ENCODE data around the gene GPR176.

- TF ChIP-seq, protein P1, sequence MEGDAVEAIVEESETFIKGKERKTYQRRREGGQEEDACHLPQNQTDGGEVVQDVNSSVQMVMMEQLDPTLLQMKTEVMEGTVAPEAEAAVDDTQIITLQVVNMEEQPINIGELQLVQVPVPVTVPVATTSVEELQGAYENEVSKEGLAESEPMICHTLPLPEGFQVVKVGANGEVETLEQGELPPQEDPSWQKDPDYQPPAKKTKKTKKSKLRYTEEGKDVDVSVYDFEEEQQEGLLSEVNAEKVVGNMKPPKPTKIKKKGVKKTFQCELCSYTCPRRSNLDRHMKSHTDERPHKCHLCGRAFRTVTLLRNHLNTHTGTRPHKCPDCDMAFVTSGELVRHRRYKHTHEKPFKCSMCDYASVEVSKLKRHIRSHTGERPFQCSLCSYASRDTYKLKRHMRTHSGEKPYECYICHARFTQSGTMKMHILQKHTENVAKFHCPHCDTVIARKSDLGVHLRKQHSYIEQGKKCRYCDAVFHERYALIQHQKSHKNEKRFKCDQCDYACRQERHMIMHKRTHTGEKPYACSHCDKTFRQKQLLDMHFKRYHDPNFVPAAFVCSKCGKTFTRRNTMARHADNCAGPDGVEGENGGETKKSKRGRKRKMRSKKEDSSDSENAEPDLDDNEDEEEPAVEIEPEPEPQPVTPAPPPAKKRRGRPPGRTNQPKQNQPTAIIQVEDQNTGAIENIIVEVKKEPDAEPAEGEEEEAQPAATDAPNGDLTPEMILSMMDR (tag by site-specific recombination; IDR thresholded peaks at IDR 0.05) = no peak
- TF ChIP-seq ZNF274 (IDR thresholded peaks at IDR 0.05; ENCODE audit: low read length) = no peak
- TF ChIP-seq ZNF274 (tag by site-specific recombination; IDR thresholded peaks at IDR 0.05; ENCODE audit: borderline replicate concordance) = no peak
- TF ChIP-seq, protein P2, sequence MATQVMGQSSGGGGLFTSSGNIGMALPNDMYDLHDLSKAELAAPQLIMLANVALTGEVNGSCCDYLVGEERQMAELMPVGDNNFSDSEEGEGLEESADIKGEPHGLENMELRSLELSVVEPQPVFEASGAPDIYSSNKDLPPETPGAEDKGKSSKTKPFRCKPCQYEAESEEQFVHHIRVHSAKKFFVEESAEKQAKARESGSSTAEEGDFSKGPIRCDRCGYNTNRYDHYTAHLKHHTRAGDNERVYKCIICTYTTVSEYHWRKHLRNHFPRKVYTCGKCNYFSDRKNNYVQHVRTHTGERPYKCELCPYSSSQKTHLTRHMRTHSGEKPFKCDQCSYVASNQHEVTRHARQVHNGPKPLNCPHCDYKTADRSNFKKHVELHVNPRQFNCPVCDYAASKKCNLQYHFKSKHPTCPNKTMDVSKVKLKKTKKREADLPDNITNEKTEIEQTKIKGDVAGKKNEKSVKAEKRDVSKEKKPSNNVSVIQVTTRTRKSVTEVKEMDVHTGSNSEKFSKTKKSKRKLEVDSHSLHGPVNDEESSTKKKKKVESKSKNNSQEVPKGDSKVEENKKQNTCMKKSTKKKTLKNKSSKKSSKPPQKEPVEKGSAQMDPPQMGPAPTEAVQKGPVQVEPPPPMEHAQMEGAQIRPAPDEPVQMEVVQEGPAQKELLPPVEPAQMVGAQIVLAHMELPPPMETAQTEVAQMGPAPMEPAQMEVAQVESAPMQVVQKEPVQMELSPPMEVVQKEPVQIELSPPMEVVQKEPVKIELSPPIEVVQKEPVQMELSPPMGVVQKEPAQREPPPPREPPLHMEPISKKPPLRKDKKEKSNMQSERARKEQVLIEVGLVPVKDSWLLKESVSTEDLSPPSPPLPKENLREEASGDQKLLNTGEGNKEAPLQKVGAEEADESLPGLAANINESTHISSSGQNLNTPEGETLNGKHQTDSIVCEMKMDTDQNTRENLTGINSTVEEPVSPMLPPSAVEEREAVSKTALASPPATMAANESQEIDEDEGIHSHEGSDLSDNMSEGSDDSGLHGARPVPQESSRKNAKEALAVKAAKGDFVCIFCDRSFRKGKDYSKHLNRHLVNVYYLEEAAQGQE (tag by site-specific recombination; IDR thresholded peaks at IDR 0.05) = no peak
- TF ChIP-seq ZNF558 (tag by site-specific recombination; IDR thresholded peaks at IDR 0.05) = no peak
- TF ChIP-seq SP7 (tag by site-specific recombination; IDR thresholded peaks at IDR 0.05) = no peak
- no peak for TF ChIP-seq KLF8 (tag by site-specific recombination; IDR thresholded peaks at IDR 0.05)
- TF ChIP-seq ZNF518A (tag by site-specific recombination; conservative IDR thresholded peaks at IDR 0.05; ENCODE audit: low read depth) = no peak
- no peak for TF ChIP-seq PATZ1 (tag by site-specific recombination; IDR thresholded peaks at IDR 0.05)
- TF ChIP-seq ELK4 (IDR thresholded peaks at IDR 0.05; ENCODE audit: borderline replicate concordance, low read depth, low read length) = no peak
Measured at GRCh38 chr15:39777496-39777895, 142.6 kb downstream of the GPR176 start.
